Activated T-cell treated with anti-CD3 and anti-CD28 coated beads, Interleukin-2, amount 50 U/mL, for 72 hours (primary cell): ENCODE results near the gene ATN1. TPM values are rescaled to one million over a fixed set of nuclear protein-coding genes. Genes with fewer than 3 reads are reported as not detected.

Experiments used
- ATAC-seq, 2 donors: fragments of 150-1000 bp; cut with Tn5 transposase; replicated peaks in 1 of 2; 2 replicates each; pipeline ENCODE4 v1.10.0; 2021; ENCODE audit warnings: moderate library complexity in 2 of 2, mild to moderate bottlenecking in 1 of 2
- DNase-seq, 2 donors: peaks; one replicate each; pipeline ENCODE4 v3.0.0; 2021 to 2022; ENCODE audit warnings: mixed read lengths in 1 of 2
- H3K27ac Mint-ChIP-seq: one replicate; pipeline ENCODE4 v1.8.0; 2022; ENCODE audit warnings: mild to moderate bottlenecking, moderate library complexity, mixed read lengths
- H3K27me3 Mint-ChIP-seq: one replicate; pipeline ENCODE4 v1.8.0; 2022; ENCODE audit warnings: low read depth, mixed read lengths
- H3K36me3 Mint-ChIP-seq, 2 donors: one replicate each; pipeline ENCODE4 v1.8.0; 2022; ENCODE audit warnings: mixed read lengths in 2 of 2, mild to moderate bottlenecking in 1 of 2; ENCODE audit not compliant: insufficient read depth in 2 of 2
- H3K4me1 Mint-ChIP-seq: one replicate; pipeline ENCODE4 v1.8.0; 2022; ENCODE audit warnings: low read depth, mixed read lengths
- H3K4me3 Mint-ChIP-seq, 2 donors: one replicate each; pipeline ENCODE4 v1.8.0; 2022; ENCODE audit warnings: mild to moderate bottlenecking in 2 of 2, mixed read lengths in 2 of 2, moderate library complexity in 2 of 2
- H3K9me3 Mint-ChIP-seq, 2 donors: one replicate each; pipeline ENCODE4 v1.8.0; 2022; ENCODE audit warnings: mixed read lengths in 2 of 2
- total RNA-seq, 2 donors: library from RNA; stranded (reverse); gene quantifications; one replicate each; pipeline ENCODE4 v1.2.3, GENCODE V29; 2022

Gene ATN1
- total RNA-seq, 2 donors from 2014 or later: 51.4 to 64.9 TPM

DNA sequence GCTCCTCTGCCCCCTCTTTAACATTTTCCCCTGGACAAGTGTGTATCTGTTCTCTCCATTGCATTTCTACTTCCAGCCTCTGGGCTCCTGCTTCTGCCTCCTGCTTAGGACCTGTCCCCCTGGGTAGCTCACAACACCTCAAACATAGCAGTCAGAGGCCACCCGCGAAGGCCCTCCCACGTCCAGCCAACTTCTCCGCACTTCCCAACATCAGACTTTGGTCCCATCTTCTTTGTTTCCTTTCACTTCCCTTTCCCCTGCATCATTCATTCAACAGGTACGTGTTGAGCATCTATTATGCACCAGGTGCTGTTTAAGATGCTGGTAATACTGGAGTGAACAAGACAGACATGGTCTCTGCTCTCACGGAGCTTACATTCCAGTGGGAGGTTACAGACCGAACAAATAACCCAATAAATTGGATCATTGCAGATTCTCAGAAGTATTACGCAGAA lies 19.2 kb downstream of the ATN1 start:
- H3K4me3 Mint-ChIP-seq: peak overlapping the region; percentile 77 to 92
- peak overlapping the region; percentile 80 for H3K27ac Mint-ChIP-seq
- no peaks in the 10 kb centered on the region for H3K9me3 Mint-ChIP-seq
- DNase-seq: no peak
- H3K27me3 Mint-ChIP-seq: no peaks in the 10 kb centered on the region
- no peak for ATAC-seq
- peaks cover 79% of the 10 kb centered on the region for H3K4me1 Mint-ChIP-seq
- peaks cover 2 to 6% of the 10 kb centered on the region in 2 donors for H3K36me3 Mint-ChIP-seq

GRCh38 chr12:6947615-6948014 lies 19.9 kb downstream of the ATN1 start:
- no peaks in the 10 kb centered on the region for H3K27me3 Mint-ChIP-seq
- peak overlapping the region; percentile 80 for H3K27ac Mint-ChIP-seq
- H3K36me3 Mint-ChIP-seq: peaks cover 7 to 10% of the 10 kb centered on the region in 2 donors
- ATAC-seq: no peak
- DNase-seq: no peak
- peaks cover 72% of the 10 kb centered on the region for H3K4me1 Mint-ChIP-seq
- peak overlapping the region; percentile 77 to 92 for H3K4me3 Mint-ChIP-seq
- H3K9me3 Mint-ChIP-seq: no peaks in the 10 kb centered on the region

GRCh38 chr12:6948873-6949594 lies 21.3 kb downstream of the ATN1 start:
- Mint-ChIP-seq H3K4me3 (peak overlapping the region; percentile 77 to 92), H3K9me3 (no peaks in the 10 kb centered on the region), H3K4me1 (peaks cover 70% of the 10 kb centered on the region), H3K36me3 (peaks cover 9 to 12% of the 10 kb centered on the region in 2 donors), H3K27ac (peak overlapping the region; percentile 88), H3K27me3 (no peaks in the 10 kb centered on the region)
- DNase-seq (peak in 1 of 2 donors; percentile 42), ATAC-seq (no peak)

- H3K4me3 Mint-ChIP-seq: peak overlapping the region; percentile 77 to 92
- no peaks in the 10 kb centered on the region for H3K27me3 Mint-ChIP-seq
- peaks cover 78% of the 10 kb centered on the region for H3K4me1 Mint-ChIP-seq
- no peaks in the 10 kb centered on the region for H3K9me3 Mint-ChIP-seq
- peak; percentile 12 to 25 for ATAC-seq
- H3K36me3 Mint-ChIP-seq: peaks cover 11 to 12% of the 10 kb centered on the region in 2 donors
- peak overlapping the region; percentile 96 for H3K27ac Mint-ChIP-seq
- peak; percentile 62 to 69 for DNase-seq
Measured at GRCh38 chr12:6950401-6950801, 22.6 kb downstream of the ATN1 start.

DNA sequence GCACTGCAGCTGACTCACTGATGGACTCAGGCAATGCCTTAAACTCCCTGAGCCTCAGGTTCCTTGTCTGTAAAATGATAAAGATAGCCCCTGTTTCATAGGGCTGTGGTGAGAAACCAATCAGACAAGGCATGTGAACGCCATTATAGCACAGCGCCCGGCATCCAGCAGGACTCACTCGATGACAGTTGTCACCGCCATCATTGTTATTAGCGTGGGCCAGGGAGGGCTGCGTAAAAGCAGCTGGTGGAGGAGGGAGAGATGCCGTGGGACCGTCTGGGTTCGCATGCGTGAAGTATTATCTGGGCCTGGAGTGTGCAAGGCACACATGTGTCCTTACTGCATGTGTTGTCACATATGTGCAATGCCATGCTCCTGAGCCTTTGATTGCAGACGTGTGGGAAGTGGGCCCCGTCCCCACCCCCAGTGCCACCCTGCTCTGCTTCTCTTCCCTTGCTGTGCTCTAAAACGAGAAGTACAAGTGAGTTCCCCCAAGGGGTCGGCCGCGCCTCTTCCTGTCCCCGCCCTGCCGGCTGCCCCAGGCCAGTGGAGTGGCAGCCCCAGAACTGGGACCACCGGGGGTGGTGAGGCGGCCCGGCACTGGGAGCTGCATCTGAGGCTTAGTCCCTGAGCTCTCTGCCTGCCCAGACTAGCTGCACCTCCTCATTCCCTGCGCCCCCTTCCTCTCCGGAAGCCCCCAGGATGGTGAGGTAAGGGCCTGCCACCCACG lies 23.2 kb downstream of the ATN1 start, which contains the start of gene PTPN6:
Gene PTPN6, plus strand, starts transcription at position 546 of the 730 bp plus-strand sequence. Its CDS starts 157 bp downstream, at position 703.
- peaks cover 78% of the 10 kb centered on the region for H3K4me1 Mint-ChIP-seq
- no peaks in the 10 kb centered on the region for H3K27me3 Mint-ChIP-seq
- no peaks in the 10 kb centered on the region for H3K9me3 Mint-ChIP-seq
- ATAC-seq (peak; percentile 28 to 37), DNase-seq (peak; percentile 69 to 72)
- H3K4me3 Mint-ChIP-seq: peak within 1 kb of the TSS; percentile 77 to 92
- H3K27ac Mint-ChIP-seq: peak within 1 kb of the TSS; percentile 96
- H3K36me3 Mint-ChIP-seq: peaks cover 11 to 15% of the 10 kb centered on the region in 2 donors

- ATAC-seq (peak; percentile 5 to 12), DNase-seq (peak in 1 of 2 donors; percentile 44)
- Mint-ChIP-seq H3K9me3 (no peaks in the 10 kb centered on the region), H3K4me3 (peak overlapping the region; percentile 77 to 92), H3K36me3 (peaks cover 11 to 15% of the 10 kb centered on the region in 2 donors), H3K27ac (peak overlapping the region; percentile 96), H3K4me1 (peaks cover 78% of the 10 kb centered on the region), H3K27me3 (no peaks in the 10 kb centered on the region)
Measured at GRCh38 chr12:6951551-6952120, 23.9 kb downstream of the ATN1 start.

GRCh38 chr12:6952121-6952862 lies 24.5 kb downstream of the ATN1 start:
- DNase-seq: no peak
- Mint-ChIP-seq H3K36me3 (peaks cover 8 to 15% of the 10 kb centered on the region in 2 donors), H3K4me1 (peaks cover 78% of the 10 kb centered on the region), H3K27me3 (no peaks in the 10 kb centered on the region), H3K9me3 (no peaks in the 10 kb centered on the region), H3K27ac (peak overlapping the region; percentile 90), H3K4me3 (peak overlapping the region; percentile 77 to 92)
- ATAC-seq: no peak

- peaks cover 8 to 15% of the 10 kb centered on the region in 2 donors for H3K36me3 Mint-ChIP-seq
- ATAC-seq (no peak), DNase-seq (no peak)
- H3K27me3 Mint-ChIP-seq: no peaks in the 10 kb centered on the region
- peak overlapping the region; percentile 99 for H3K27ac Mint-ChIP-seq
- H3K9me3 Mint-ChIP-seq: no peaks in the 10 kb centered on the region
- peak overlapping the region; percentile 77 to 92 for H3K4me3 Mint-ChIP-seq
- H3K4me1 Mint-ChIP-seq: peaks cover 77% of the 10 kb centered on the region
Measured at GRCh38 chr12:6952863-6953441, 25.2 kb downstream of the ATN1 start.

GRCh38 chr12:6953442-6954315 lies 25.9 kb downstream of the ATN1 start:
- Mint-ChIP-seq H3K9me3 (no peaks in the 10 kb centered on the region), H3K36me3 (peaks cover 8 to 21% of the 10 kb centered on the region in 2 donors), H3K4me1 (peaks cover 77% of the 10 kb centered on the region), H3K27me3 (no peaks in the 10 kb centered on the region), H3K4me3 (peak overlapping the region; percentile 77 to 92), H3K27ac (peak overlapping the region; percentile 99)
- DNase-seq (peak; percentile 74 to 80), ATAC-seq (peak; percentile 37 to 49)

- H3K27me3 Mint-ChIP-seq: no peaks in the 10 kb centered on the region
- H3K9me3 Mint-ChIP-seq: no peaks in the 10 kb centered on the region
- no peak for ATAC-seq
- DNase-seq: no peak
- H3K4me1 Mint-ChIP-seq: peaks cover 77% of the 10 kb centered on the region
- H3K4me3 Mint-ChIP-seq: peak overlapping the region; percentile 77 to 92
- peaks cover 8 to 21% of the 10 kb centered on the region in 2 donors for H3K36me3 Mint-ChIP-seq
- peak overlapping the region; percentile 99 for H3K27ac Mint-ChIP-seq
Measured at GRCh38 chr12:6954316-6955107, 26.8 kb downstream of the ATN1 start.
